Ecto neural progenitor cell (in vitro differentiated cells): ENCODE measurements around the gene DCHS2.

Source experiments
- DNase-seq: peaks from one replicate; pipeline ENCODE4 v3.0.0-alpha.2; 2018; ENCODE audit warnings: low spot score

DCHS2 gene

GRCh38 chr4:154376486-154376885 lies 115.1 kb downstream of the DCHS2 start:
- no peak for DNase-seq

GRCh38 chr4:154368060-154368459 lies 123.5 kb downstream of the DCHS2 start:
- DNase-seq, result no peak

GRCh38 chr4:154367659-154368058 lies 123.9 kb downstream of the DCHS2 start:
- no peak for DNase-seq

- no peak for DNase-seq
These were observed 124.6 kb downstream of the DCHS2 start for GRCh38 chr4:154366956-154367355.

GRCh38 chr4:154364066-154364845 lies 127.3 kb downstream of the DCHS2 start:
- DNase-seq, result no peak

- no peak for DNase-seq
These were observed 130.1 kb downstream of the DCHS2 start for GRCh38 chr4:154361450-154361849.

GRCh38 chr4:154360491-154360890 lies 131.1 kb downstream of the DCHS2 start:
- DNase-seq, result no peak

- DNase-seq, result no peak
These were observed 136.7 kb downstream of the DCHS2 start for GRCh38 chr4:154354883-154355282.

- DNase-seq, result no peak
These were observed 141.8 kb downstream of the DCHS2 start for GRCh38 chr4:154349829-154350228.

GRCh38 chr4:154348657-154349056 lies 142.9 kb downstream of the DCHS2 start:
- DNase-seq, result no peak

GRCh38 chr4:154345359-154345758 lies 146.2 kb downstream of the DCHS2 start:
- DNase-seq, result no peak

- DNase-seq, result no peak
These were observed 146.9 kb downstream of the DCHS2 start for GRCh38 chr4:154344686-154345085.

GRCh38 chr4:154343651-154344050 lies 147.9 kb downstream of the DCHS2 start:
- no peak for DNase-seq

GRCh38 chr4:154341448-154341847 lies 150.2 kb downstream of the DCHS2 start:
- no peak for DNase-seq

- DNase-seq, result no peak
These were observed 156.0 kb downstream of the DCHS2 start for GRCh38 chr4:154335588-154335987.

GRCh38 chr4:154332681-154333421 lies 158.7 kb downstream of the DCHS2 start:
- DNase-seq, result peak; percentile 74

GRCh38 chr4:154329939-154330338 lies 161.7 kb downstream of the DCHS2 start:
- DNase-seq, result no peak

GRCh38 chr4:154329268-154329868 lies 162.2 kb downstream of the DCHS2 start:
- no peak for DNase-seq

- DNase-seq, result no peak
These were observed 163.6 kb downstream of the DCHS2 start for GRCh38 chr4:154328030-154328429.

- DNase-seq, result no peak
These were observed 171.1 kb downstream of the DCHS2 start for GRCh38 chr4:154320521-154320920.

GRCh38 chr4:154319736-154320135 lies 171.9 kb downstream of the DCHS2 start:
- DNase-seq, result no peak

- DNase-seq, result no peak
These were observed 174.2 kb downstream of the DCHS2 start for GRCh38 chr4:154317201-154317999.
